GM19324 (cell line): Measurements from ENCODE around the gene OR6P1.

Source experiments
- ATAC-seq: cut with Tn5 transposase; IDR thresholded peaks from one replicate; pipeline ENCODE4 v1.9.1; 2021; ENCODE audit warnings: mild to moderate bottlenecking, moderate library complexity; ENCODE audit not compliant: unreplicated experiment, low FRiP score

The OR6P1 gene

GRCh38 chr1:158570480-158570879, at the start of gene OR6P1:
Gene OR6P1 (minus strand): TSS chr1:158570580. CDS start chr1:158563604, 6,976 bp downstream.
- ATAC-seq, result no peak

- no peak for ATAC-seq
Measured at GRCh38 chr1:158613764-158614163, 43.4 kb upstream of the OR6P1 start.

- ATAC-seq, result peak; percentile 39
Measured at GRCh38 chr1:158611916-158612315, 41.5 kb upstream of the OR6P1 start.

GRCh38 chr1:158607296-158607695, 36.9 kb upstream of the OR6P1 start:
- ATAC-seq, result no peak

GRCh38 chr1:158604968-158605367, 34.6 kb upstream of the OR6P1 start, which contains the start of gene OR10Z1:
Gene OR10Z1 (plus strand): TSS chr1:158605268. CDS start chr1:158606439, 1,171 bp downstream.
- no peak for ATAC-seq

- no peak for ATAC-seq
Measured at GRCh38 chr1:158600735-158601134, 30.4 kb upstream of the OR6P1 start.

- ATAC-seq, result no peak
Measured at GRCh38 chr1:158586942-158587341, 16.6 kb upstream of the OR6P1 start.

- no peak for ATAC-seq
Measured at GRCh38 chr1:158583962-158584361, 13.6 kb upstream of the OR6P1 start.

- ATAC-seq, result no peak
Measured at GRCh38 chr1:158579733-158580132, 9.4 kb upstream of the OR6P1 start, which contains the start of gene OR10X1. Gene OR10X1 (minus strand): TSS chr1:158579899. CDS start chr1:158579899, 0 bp downstream.

- no peak for ATAC-seq
Measured at GRCh38 chr1:158577561-158577960, 7.2 kb upstream of the OR6P1 start.

- no peak for ATAC-seq
Measured at GRCh38 chr1:158572226-158572625, 1.8 kb upstream of the OR6P1 start.

- no peak for ATAC-seq
Measured at GRCh38 chr1:158564608-158565007, 5.8 kb downstream of the OR6P1 start.

GRCh38 chr1:158563853-158564252, 6.5 kb downstream of the OR6P1 start:
- no peak for ATAC-seq

- ATAC-seq, result no peak
Measured at GRCh38 chr1:158559696-158560095, 10.7 kb downstream of the OR6P1 start.

GRCh38 chr1:158554352-158554751, 16.0 kb downstream of the OR6P1 start, which contains the start of gene OR6Y1:
Gene OR6Y1 (minus strand): TSS chr1:158554405. CDS start chr1:158548105, 6,300 bp downstream.
- no peak for ATAC-seq

- ATAC-seq, result no peak
Measured at GRCh38 chr1:158552296-158552695, 18.1 kb downstream of the OR6P1 start.

- no peak for ATAC-seq
Measured at GRCh38 chr1:158547533-158547932, 22.8 kb downstream of the OR6P1 start.

- no peak for ATAC-seq
Measured at GRCh38 chr1:158537609-158538008, 32.8 kb downstream of the OR6P1 start.

GRCh38 chr1:158534496-158534895, 35.9 kb downstream of the OR6P1 start:
- ATAC-seq, result no peak

- no peak for ATAC-seq
Measured at GRCh38 chr1:158527190-158527815, 43.1 kb downstream of the OR6P1 start.

GRCh38 chr1:158521666-158522058, 48.7 kb downstream of the OR6P1 start:
- ATAC-seq, result no peak

GRCh38 chr1:158520955-158521665, 49.3 kb downstream of the OR6P1 start:
- no peak for ATAC-seq
